GM12892 (cell line): ENCODE measurements around the gene CSRNP2.
"Not testable (repeated sequence)": the region's sequence is repeated elsewhere in the genome, so short reads cannot be mapped to it uniquely, and the experiment has no call there.

Source experiments
- DNase-seq: peaks from one replicate; pipeline ENCODE4 v3.0.0; 2011; ENCODE audit not compliant: insufficient read length
- FAIRE-seq: peaks from 2 replicates; lab custom pipeline; 2011; peaks lifted over from hg19 to GRCh38; lab: Jason Lieb, UNC
- POLR2A ChIP-seq: IDR thresholded peaks from 2 replicates; pipeline ENCODE4 v1.6.1; 2011; ENCODE audit warnings: low read depth, low read length, control low read depth
- POLR2AphosphoS5 ChIP-seq: IDR thresholded peaks from 2 replicates; pipeline ENCODE4 v1.6.1; 2011; ENCODE audit warnings: low read depth, low read length, control low read depth
- TAF1 ChIP-seq: IDR thresholded peaks from 2 replicates; pipeline ENCODE4 v1.6.1; 2011; ENCODE audit warnings: low read depth, mild to moderate bottlenecking, control low read depth, low read length, borderline replicate concordance

CSRNP2 gene

GRCh38 chr12:51021694-51022093 lies 61.7 kb downstream of the CSRNP2 start:
- TF ChIP-seq POLR2AphosphoS5 (no peak), POLR2A (no peak), TAF1 (no peak)
- DNase-seq = no peak
- no peak for FAIRE-seq

- no peak for FAIRE-seq
- DNase-seq = no peak
- TF ChIP-seq TAF1 (no peak), POLR2AphosphoS5 (no peak), POLR2A (no peak)
Measured at GRCh38 chr12:51020448-51021182, 62.8 kb downstream of the CSRNP2 start.

- TF ChIP-seq POLR2AphosphoS5 (no peak), TAF1 (no peak), POLR2A (no peak)
- FAIRE-seq (no peak), DNase-seq (no peak)
Measured at GRCh38 chr12:51019927-51020326, 63.5 kb downstream of the CSRNP2 start.

GRCh38 chr12:51018956-51019355 lies 64.4 kb downstream of the CSRNP2 start:
- TF ChIP-seq TAF1 (no peak), POLR2AphosphoS5 (no peak), POLR2A (no peak)
- FAIRE-seq = no peak
- no peak for DNase-seq

GRCh38 chr12:51017452-51017851 lies 65.9 kb downstream of the CSRNP2 start:
- DNase-seq (no peak), FAIRE-seq (no peak)
- TF ChIP-seq POLR2AphosphoS5 (no peak), POLR2A (no peak), TAF1 (no peak)

GRCh38 chr12:51014467-51014866 lies 68.9 kb downstream of the CSRNP2 start:
- not testable (repeated sequence) for FAIRE-seq, DNase-seq

GRCh38 chr12:51013441-51013840 lies 70.0 kb downstream of the CSRNP2 start:
- no peak for DNase-seq
- FAIRE-seq = no peak
- TF ChIP-seq POLR2A = no peak
- no peak for TF ChIP-seq TAF1
- no peak for TF ChIP-seq POLR2AphosphoS5

GRCh38 chr12:51012570-51013236 lies 70.7 kb downstream of the CSRNP2 start:
- FAIRE-seq (no peak), DNase-seq (no peak)
- TF ChIP-seq TAF1 = no peak
- no peak for TF ChIP-seq POLR2A
- no peak for TF ChIP-seq POLR2AphosphoS5

GRCh38 chr12:51011955-51012354 lies 71.4 kb downstream of the CSRNP2 start:
- DNase-seq = no peak
- no peak for TF ChIP-seq POLR2AphosphoS5
- no peak for TF ChIP-seq POLR2A
- no peak for TF ChIP-seq TAF1
- no peak for FAIRE-seq
